ENCODE data around the gene VMP1. TPM values are rescaled to one million over a fixed set of nuclear protein-coding genes. Genes with fewer than 3 reads are reported as not detected.

VMP1 gene
- total RNA-seq, 2 experiments from 2014 or later = 29.2 to 38.0 TPM

DNA sequence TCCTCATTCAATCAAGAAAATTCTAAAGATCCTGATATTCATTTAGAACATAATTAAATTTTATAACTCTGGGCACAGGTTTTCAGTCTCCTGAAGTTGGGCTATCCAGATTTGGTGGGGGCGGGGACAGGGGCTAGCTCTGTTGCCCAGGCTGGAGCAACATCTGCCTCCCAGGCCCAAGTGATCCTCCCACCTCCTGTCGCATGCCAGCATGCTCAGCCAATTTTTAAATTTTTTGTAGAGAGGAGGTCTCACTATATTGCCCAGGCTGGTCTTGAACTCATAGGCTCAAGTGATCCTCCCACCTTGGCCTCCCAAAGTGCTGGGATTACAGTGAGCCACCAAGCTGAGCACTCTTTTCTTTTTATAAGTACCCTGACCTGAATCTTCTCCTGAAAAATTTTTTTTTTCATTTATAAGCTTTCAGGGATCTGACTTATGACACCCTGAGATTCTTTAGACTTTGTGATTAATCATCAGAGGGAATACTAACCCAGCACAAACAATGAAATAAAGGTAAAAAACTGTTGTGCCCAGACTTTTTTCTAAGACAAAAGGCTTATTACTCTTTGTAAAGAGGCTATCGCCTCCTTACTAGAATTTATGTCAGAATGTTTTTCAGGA is 122.7 kb downstream of the VMP1 start:
- H3K9me3 ChIP-seq (ENCODE audit: low read length) = no peaks in the 10 kb centered on the region

DNA sequence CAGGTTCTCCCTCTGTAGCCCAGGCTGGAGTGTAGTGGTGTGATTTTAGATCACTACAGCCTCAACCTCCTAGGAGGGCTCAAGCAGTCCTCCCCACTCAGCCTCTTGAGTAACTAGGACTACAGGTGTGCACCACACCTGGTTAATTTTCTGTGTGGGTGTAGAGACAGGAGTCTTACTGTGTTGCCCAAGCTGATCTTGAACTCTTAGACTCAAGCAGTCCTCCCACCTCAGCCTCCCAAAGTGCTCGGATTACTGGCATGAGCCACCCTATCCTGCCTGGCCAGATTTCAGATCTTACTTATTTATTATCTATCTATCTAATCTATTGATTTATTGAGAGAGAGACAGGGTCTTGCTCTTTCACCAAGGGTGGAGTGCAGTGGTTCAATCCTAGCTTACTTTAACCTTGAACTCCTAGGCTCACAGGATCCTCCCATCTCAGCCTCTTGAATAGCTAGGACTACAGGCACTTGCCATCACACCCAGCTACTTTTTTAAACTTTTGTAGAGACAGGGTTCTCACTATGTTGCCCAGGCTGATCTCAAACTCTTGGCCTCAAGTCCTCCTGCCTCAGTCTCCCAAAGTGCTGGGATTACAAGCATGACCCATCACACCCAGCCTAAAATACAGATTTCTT is 123.5 kb downstream of the VMP1 start:
- BruUV-seq (replicated peaks) = no TSS peak
- peaks cover 78% of the 10 kb centered on the region for H3K4me1 ChIP-seq (ENCODE audit: insufficient read depth, low read length, poor library complexity, severe bottlenecking)
- TF ChIP-seq EZH2phosphoT487 (IDR thresholded peaks at IDR 0.05; ENCODE audit: borderline replicate concordance, low read depth, low read length) = no peak
- TF ChIP-seq, protein P1, sequence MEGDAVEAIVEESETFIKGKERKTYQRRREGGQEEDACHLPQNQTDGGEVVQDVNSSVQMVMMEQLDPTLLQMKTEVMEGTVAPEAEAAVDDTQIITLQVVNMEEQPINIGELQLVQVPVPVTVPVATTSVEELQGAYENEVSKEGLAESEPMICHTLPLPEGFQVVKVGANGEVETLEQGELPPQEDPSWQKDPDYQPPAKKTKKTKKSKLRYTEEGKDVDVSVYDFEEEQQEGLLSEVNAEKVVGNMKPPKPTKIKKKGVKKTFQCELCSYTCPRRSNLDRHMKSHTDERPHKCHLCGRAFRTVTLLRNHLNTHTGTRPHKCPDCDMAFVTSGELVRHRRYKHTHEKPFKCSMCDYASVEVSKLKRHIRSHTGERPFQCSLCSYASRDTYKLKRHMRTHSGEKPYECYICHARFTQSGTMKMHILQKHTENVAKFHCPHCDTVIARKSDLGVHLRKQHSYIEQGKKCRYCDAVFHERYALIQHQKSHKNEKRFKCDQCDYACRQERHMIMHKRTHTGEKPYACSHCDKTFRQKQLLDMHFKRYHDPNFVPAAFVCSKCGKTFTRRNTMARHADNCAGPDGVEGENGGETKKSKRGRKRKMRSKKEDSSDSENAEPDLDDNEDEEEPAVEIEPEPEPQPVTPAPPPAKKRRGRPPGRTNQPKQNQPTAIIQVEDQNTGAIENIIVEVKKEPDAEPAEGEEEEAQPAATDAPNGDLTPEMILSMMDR (conservative IDR thresholded peaks at IDR 0.05; ENCODE audit: low read length) = no peak
- POLR2A ChIA-PET = interaction anchor here (0.6 to 1.5 kb wide), 7 partner anchors 9 to 206 kb away, joined by 3 to 4 read pairs (median 3); no protein-coding TSS in a partner anchor
- H3K36me3 ChIP-seq (ENCODE audit: insufficient read depth, low read length) = no peaks in the 10 kb centered on the region
- H3K4me3 ChIP-seq (ENCODE audit: low read depth, low read length, poor library complexity, severe bottlenecking) = no peak overlapping the region
- peak overlapping the region; percentile 91 for H3K4me2 ChIP-seq (ENCODE audit: low read length)
- H3K79me2 ChIP-seq (ENCODE audit: insufficient read depth, low read depth, low read length) = peaks cover 13% of the 10 kb centered on the region; the same call in 1 of the 2 replicates
- peak overlapping the region; percentile 80 for H3K27ac ChIP-seq (ENCODE audit: low read depth, low read length, poor library complexity, severe bottlenecking)
- no peaks in the 10 kb centered on the region for H3K9me3 ChIP-seq (ENCODE audit: low read length)
- no peaks in the 10 kb centered on the region for H3K9me2 ChIP-seq (ENCODE audit: insufficient read depth, low read length)
- no peak for DNase-seq (ENCODE audit: low spot score)
- CTCF ChIA-PET (ENCODE audit: unreplicated experiment) = no interaction called here
- intact Hi-C loops (cut with micrococcal nuclease; ENCODE audit: unreplicated experiment) = no loop called here
- H4K20me1 ChIP-seq (ENCODE audit: insufficient read depth, low read length) = no peaks in the 10 kb centered on the region
- no peak overlapping the region for H2AFZ ChIP-seq (ENCODE audit: low read length)

More for the DNA sequence above, 122.7 kb downstream of the VMP1 start:
- H3K36me3 ChIP-seq (ENCODE audit: insufficient read depth, low read length) = no peaks in the 10 kb centered on the region
- H3K79me2 ChIP-seq (ENCODE audit: insufficient read depth, low read depth, low read length) = peaks cover 13% of the 10 kb centered on the region; the same call in 1 of the 2 replicates
- DNase-seq (ENCODE audit: low spot score) = no peak
- CTCF ChIA-PET (ENCODE audit: unreplicated experiment) = no interaction called here
- intact Hi-C loops (cut with micrococcal nuclease; ENCODE audit: unreplicated experiment) = no loop called here
- TF ChIP-seq, protein P1 (conservative IDR thresholded peaks at IDR 0.05; ENCODE audit: low read length) = no peak
- no peak for TF ChIP-seq EZH2phosphoT487 (IDR thresholded peaks at IDR 0.05; ENCODE audit: borderline replicate concordance, low read depth, low read length)
- POLR2A ChIA-PET = interaction anchor here (0.6 to 1.5 kb wide), 6 partner anchors 10 to 428 kb away, joined by 3 to 4 read pairs (median 3); no protein-coding TSS in a partner anchor
- H3K4me2 ChIP-seq (ENCODE audit: low read length) = peak overlapping the region; percentile 91
- H3K9me2 ChIP-seq (ENCODE audit: insufficient read depth, low read length) = no peaks in the 10 kb centered on the region
- H3K4me3 ChIP-seq (ENCODE audit: low read depth, low read length, poor library complexity, severe bottlenecking) = peak overlapping the region; percentile 59
- H4K20me1 ChIP-seq (ENCODE audit: insufficient read depth, low read length) = no peaks in the 10 kb centered on the region
- peaks cover 85% of the 10 kb centered on the region for H3K4me1 ChIP-seq (ENCODE audit: insufficient read depth, low read length, poor library complexity, severe bottlenecking)
- peak overlapping the region; percentile 23; the same call in 1 of the 2 replicates for H2AFZ ChIP-seq (ENCODE audit: low read length)
- BruUV-seq (replicated peaks) = no TSS peak
- H3K27ac ChIP-seq (ENCODE audit: low read depth, low read length, poor library complexity, severe bottlenecking) = peak overlapping the region; percentile 80

Measured in OCI-LY7 (cell line).